ENCODE results near the gene UGT3A2.
"Not testable (repeated sequence)": the region's sequence is repeated elsewhere in the genome, so short reads cannot be mapped to it uniquely, and the experiment has no call there.

The UGT3A2 gene

GRCh38 chr5:36022246-36022645 is 44.4 kb downstream of the UGT3A2 start:
- no CpG with 5 or more reads among the region's 6 CpGs for WGBS, 2 donors (ENCODE audit: extremely low coverage in 2 of 2, insufficient read length in 2 of 2, insufficient replicate concordance in 1 of 2)
- H3K27ac ChIP-seq (replicated peaks; ENCODE audit: low read length); H3K4me3 ChIP-seq (ENCODE audit: low read length in 2 of 2); H3K36me3 ChIP-seq (replicated peaks in 1 of 2; ENCODE audit: control insufficient read depth in 2 of 2, insufficient read depth in 2 of 2, low read length in 2 of 2); H3K9ac ChIP-seq (ENCODE audit: low read depth, low read length, poor library complexity); H3K18ac ChIP-seq (ENCODE audit: low read length); H2BK120ac ChIP-seq (ENCODE audit: low read depth, low read length); H3K4me2 ChIP-seq (ENCODE audit: insufficient read depth, low read length, poor library complexity, severe bottlenecking); H2AFZ ChIP-seq (ENCODE audit: low read length); H3K4ac ChIP-seq (ENCODE audit: low read length); H3K23ac ChIP-seq (ENCODE audit: low read depth, low read length, poor library complexity); DNase-seq (ENCODE audit: low spot score); H3K14ac ChIP-seq (ENCODE audit: low read length); H2BK12ac ChIP-seq (ENCODE audit: low read length); H3K4me1 ChIP-seq (ENCODE audit: control insufficient read depth in 2 of 2, insufficient read depth in 1 of 2, low read depth in 1 of 2, low read length in 2 of 2); H2BK15ac ChIP-seq (ENCODE audit: low read length); H4K91ac ChIP-seq (ENCODE audit: low read depth, low read length, poor library complexity); H2AK5ac ChIP-seq (ENCODE audit: low read depth, low read length); H3K9me3 ChIP-seq (replicated peaks in 1 of 2; ENCODE audit: control insufficient read depth in 2 of 2, insufficient read depth in 1 of 2, low read depth in 1 of 2, low read length in 2 of 2); H2BK5ac ChIP-seq (ENCODE audit: low read length); H3K27me3 ChIP-seq (ENCODE audit: control insufficient read depth in 3 of 3, insufficient read depth in 3 of 3, low read depth in 1 of 3, low read length in 3 of 3); H4K8ac ChIP-seq (ENCODE audit: low read depth, low read length); H3K79me1 ChIP-seq (ENCODE audit: low read depth, low read length): not testable (repeated sequence)

- DNase-seq (ENCODE audit: low spot score); H3K4me3 ChIP-seq (ENCODE audit: low read length in 2 of 2); H3K79me1 ChIP-seq (ENCODE audit: low read depth, low read length); H4K8ac ChIP-seq (ENCODE audit: low read depth, low read length); H3K36me3 ChIP-seq (replicated peaks in 1 of 2; ENCODE audit: control insufficient read depth in 2 of 2, insufficient read depth in 2 of 2, low read length in 2 of 2); H3K9ac ChIP-seq (ENCODE audit: low read depth, low read length, poor library complexity); H3K14ac ChIP-seq (ENCODE audit: low read length); H3K9me3 ChIP-seq (replicated peaks in 1 of 2; ENCODE audit: control insufficient read depth in 2 of 2, insufficient read depth in 1 of 2, low read depth in 1 of 2, low read length in 2 of 2); H3K4ac ChIP-seq (ENCODE audit: low read length); H3K4me2 ChIP-seq (ENCODE audit: insufficient read depth, low read length, poor library complexity, severe bottlenecking); H2AFZ ChIP-seq (ENCODE audit: low read length); H3K23ac ChIP-seq (ENCODE audit: low read depth, low read length, poor library complexity); H3K18ac ChIP-seq (ENCODE audit: low read length); H2BK12ac ChIP-seq (ENCODE audit: low read length); H3K27me3 ChIP-seq (ENCODE audit: control insufficient read depth in 3 of 3, insufficient read depth in 3 of 3, low read depth in 1 of 3, low read length in 3 of 3); H2BK120ac ChIP-seq (ENCODE audit: low read depth, low read length); H2BK15ac ChIP-seq (ENCODE audit: low read length); H2BK5ac ChIP-seq (ENCODE audit: low read length); H4K91ac ChIP-seq (ENCODE audit: low read depth, low read length, poor library complexity); H3K4me1 ChIP-seq (ENCODE audit: control insufficient read depth in 2 of 2, insufficient read depth in 1 of 2, low read depth in 1 of 2, low read length in 2 of 2); H3K27ac ChIP-seq (replicated peaks; ENCODE audit: low read length); H2AK5ac ChIP-seq (ENCODE audit: low read depth, low read length): not testable (repeated sequence)
- no CpG with 5 or more reads among the region's 5 CpGs for WGBS, 2 donors (ENCODE audit: extremely low coverage in 2 of 2, insufficient read length in 2 of 2, insufficient replicate concordance in 1 of 2)
Measured at GRCh38 chr5:36019584-36019983, 47.1 kb downstream of the UGT3A2 start.

- Histone ChIP-seq H3K23ac (ENCODE audit: low read depth, low read length, poor library complexity) (no peak overlapping the region), H3K27ac (replicated peaks; ENCODE audit: low read length) (no peak overlapping the region), H3K27me3 (ENCODE audit: control insufficient read depth in 3 of 3, insufficient read depth in 3 of 3, low read depth in 1 of 3, low read length in 3 of 3) (no peaks in the 10 kb centered on the region), H3K4me3 (ENCODE audit: low read length in 2 of 2) (no peak overlapping the region), H3K18ac (ENCODE audit: low read length) (no peak overlapping the region), H2BK15ac (ENCODE audit: low read length) (no peak overlapping the region), H2BK120ac (ENCODE audit: low read depth, low read length) (no peak overlapping the region), H3K36me3 (replicated peaks in 1 of 2; ENCODE audit: control insufficient read depth in 2 of 2, insufficient read depth in 2 of 2, low read length in 2 of 2) (no peaks in the 10 kb centered on the region), H2BK12ac (ENCODE audit: low read length) (no peak overlapping the region), H3K4me1 (ENCODE audit: control insufficient read depth in 2 of 2, insufficient read depth in 1 of 2, low read depth in 1 of 2, low read length in 2 of 2) (peaks cover 0 to 2% of the 10 kb centered on the region in 2 donors), H3K79me1 (ENCODE audit: low read depth, low read length) (no peaks in the 10 kb centered on the region), H3K9ac (ENCODE audit: low read depth, low read length, poor library complexity) (no peak overlapping the region), H4K91ac (ENCODE audit: low read depth, low read length, poor library complexity) (no peak overlapping the region), H2AFZ (ENCODE audit: low read length) (no peak overlapping the region), H2BK5ac (ENCODE audit: low read length) (no peak overlapping the region), H4K8ac (ENCODE audit: low read depth, low read length) (no peak overlapping the region), H3K14ac (ENCODE audit: low read length) (no peak overlapping the region), H3K4me2 (ENCODE audit: insufficient read depth, low read length, poor library complexity, severe bottlenecking) (no peak overlapping the region), H3K4ac (ENCODE audit: low read length) (no peak overlapping the region), H2AK5ac (ENCODE audit: low read depth, low read length) (no peak overlapping the region), H3K9me3 (replicated peaks in 1 of 2; ENCODE audit: control insufficient read depth in 2 of 2, insufficient read depth in 1 of 2, low read depth in 1 of 2, low read length in 2 of 2) (peaks cover 6% of the 10 kb centered on the region in 2 donors)
- DNase-seq (ENCODE audit: low spot score), result no peak
- no CpG with 5 or more reads among the region's 5 CpGs for WGBS, 2 donors (ENCODE audit: extremely low coverage in 2 of 2, insufficient read length in 2 of 2, insufficient replicate concordance in 1 of 2)
Measured at GRCh38 chr5:36017622-36018021, 49.1 kb downstream of the UGT3A2 start.

GRCh38 chr5:36017004-36017403 is 49.7 kb downstream of the UGT3A2 start:
- Histone ChIP-seq H3K23ac (ENCODE audit: low read depth, low read length, poor library complexity) (no peak overlapping the region), H3K18ac (ENCODE audit: low read length) (no peak overlapping the region), H2AK5ac (ENCODE audit: low read depth, low read length) (no peak overlapping the region), H4K8ac (ENCODE audit: low read depth, low read length) (no peak overlapping the region), H3K27me3 (ENCODE audit: control insufficient read depth in 3 of 3, insufficient read depth in 3 of 3, low read depth in 1 of 3, low read length in 3 of 3) (no peaks in the 10 kb centered on the region), H3K14ac (ENCODE audit: low read length) (no peak overlapping the region), H3K4ac (ENCODE audit: low read length) (no peak overlapping the region), H3K9me3 (replicated peaks in 1 of 2; ENCODE audit: control insufficient read depth in 2 of 2, insufficient read depth in 1 of 2, low read depth in 1 of 2, low read length in 2 of 2) (peaks cover 6% of the 10 kb centered on the region in 2 donors), H3K36me3 (replicated peaks in 1 of 2; ENCODE audit: control insufficient read depth in 2 of 2, insufficient read depth in 2 of 2, low read length in 2 of 2) (no peaks in the 10 kb centered on the region), H2AFZ (ENCODE audit: low read length) (no peak overlapping the region), H3K4me2 (ENCODE audit: insufficient read depth, low read length, poor library complexity, severe bottlenecking) (no peak overlapping the region), H3K4me1 (ENCODE audit: control insufficient read depth in 2 of 2, insufficient read depth in 1 of 2, low read depth in 1 of 2, low read length in 2 of 2) (no peaks in the 10 kb centered on the region), H3K27ac (replicated peaks; ENCODE audit: low read length) (no peak overlapping the region), H3K9ac (ENCODE audit: low read depth, low read length, poor library complexity) (no peak overlapping the region), H3K79me1 (ENCODE audit: low read depth, low read length) (no peaks in the 10 kb centered on the region), H3K4me3 (ENCODE audit: low read length in 2 of 2) (no peak overlapping the region), H2BK5ac (ENCODE audit: low read length) (no peak overlapping the region), H4K91ac (ENCODE audit: low read depth, low read length, poor library complexity) (no peak overlapping the region), H2BK120ac (ENCODE audit: low read depth, low read length) (no peak overlapping the region), H2BK12ac (ENCODE audit: low read length) (no peak overlapping the region), H2BK15ac (ENCODE audit: low read length) (no peak overlapping the region)
- DNase-seq (ENCODE audit: low spot score), result no peak
- WGBS, 2 donors (ENCODE audit: extremely low coverage in 2 of 2, insufficient read length in 2 of 2, insufficient replicate concordance in 1 of 2), result no CpG with 5 or more reads among the region's 1 CpG

Measured in neuronal stem cell (in vitro differentiated cells).